NB4 (cell line): ENCODE results near the gene NEK7.

ENCODE experiments used
- CTCF ChIP-seq: IDR thresholded peaks from one replicate; pipeline ENCODE4 v1.5.1; 2012; ENCODE audit warnings: low read depth, low read length
- MAX ChIP-seq: IDR thresholded peaks from 2 replicates; pipeline ENCODE4 v1.6.1; 2011; ENCODE audit warnings: low read depth, low read length

GRCh38 chr1:198153804-198154203 lies 3.0 kb upstream of the NEK7 start:
- TF ChIP-seq CTCF (no peak), MAX (no peak)
